ENCODE measurements around the gene HVCN1. TPM values are rescaled to one million over a fixed set of nuclear protein-coding genes. Genes with fewer than 3 reads are reported as not detected.

The HVCN1 gene
- total RNA-seq, 4 donors from 2014 or later, result 1.3 to 6.0 (median 1.9) TPM

DNA sequence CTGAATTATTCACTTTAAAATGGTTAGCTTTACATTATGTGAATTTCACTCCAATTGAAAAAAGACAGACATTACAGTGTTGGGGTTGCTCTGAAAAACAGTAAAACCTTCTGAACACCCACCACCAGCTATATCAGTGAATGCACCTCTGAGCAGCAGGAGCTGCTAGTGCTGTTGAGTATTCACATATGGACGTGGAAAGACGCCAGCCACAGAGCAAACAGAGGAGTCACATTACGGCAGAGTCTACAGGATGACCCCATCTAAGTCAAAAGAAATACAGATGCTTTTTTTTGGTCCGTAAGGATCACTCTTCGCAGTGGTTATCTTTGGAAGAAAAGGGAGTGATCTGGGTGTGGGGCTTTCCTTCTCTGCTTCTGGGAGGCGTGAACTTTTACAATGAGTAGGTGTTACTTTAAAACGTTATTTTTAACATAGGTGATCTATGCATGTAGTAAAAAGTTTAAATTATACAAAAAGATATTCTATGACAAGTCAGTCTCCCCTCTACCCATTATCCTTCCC lies 4.5 kb downstream of the HVCN1 start:
- H3K4me1 ChIP-seq, result peaks cover 18% of the 10 kb centered on the region
- DNase-seq (ENCODE audit: low spot score in 2 of 2), result no peak
- no peak overlapping the region for H3K4me3 ChIP-seq
- H3K9me3 ChIP-seq, result no peaks in the 10 kb centered on the region
- H3K27me3 ChIP-seq, result no peaks in the 10 kb centered on the region
- 73% methylated on average over 7 of the region's 7 CpGs for WGBS
- TF ChIP-seq POLR2AphosphoS5 (IDR thresholded peaks at IDR 0.05), result no peak
- TF ChIP-seq POLR2A (IDR thresholded peaks at IDR 0.05), result no peak
- no peak for TF ChIP-seq EP300 (IDR thresholded peaks at IDR 0.05)
- TF ChIP-seq, protein P1, sequence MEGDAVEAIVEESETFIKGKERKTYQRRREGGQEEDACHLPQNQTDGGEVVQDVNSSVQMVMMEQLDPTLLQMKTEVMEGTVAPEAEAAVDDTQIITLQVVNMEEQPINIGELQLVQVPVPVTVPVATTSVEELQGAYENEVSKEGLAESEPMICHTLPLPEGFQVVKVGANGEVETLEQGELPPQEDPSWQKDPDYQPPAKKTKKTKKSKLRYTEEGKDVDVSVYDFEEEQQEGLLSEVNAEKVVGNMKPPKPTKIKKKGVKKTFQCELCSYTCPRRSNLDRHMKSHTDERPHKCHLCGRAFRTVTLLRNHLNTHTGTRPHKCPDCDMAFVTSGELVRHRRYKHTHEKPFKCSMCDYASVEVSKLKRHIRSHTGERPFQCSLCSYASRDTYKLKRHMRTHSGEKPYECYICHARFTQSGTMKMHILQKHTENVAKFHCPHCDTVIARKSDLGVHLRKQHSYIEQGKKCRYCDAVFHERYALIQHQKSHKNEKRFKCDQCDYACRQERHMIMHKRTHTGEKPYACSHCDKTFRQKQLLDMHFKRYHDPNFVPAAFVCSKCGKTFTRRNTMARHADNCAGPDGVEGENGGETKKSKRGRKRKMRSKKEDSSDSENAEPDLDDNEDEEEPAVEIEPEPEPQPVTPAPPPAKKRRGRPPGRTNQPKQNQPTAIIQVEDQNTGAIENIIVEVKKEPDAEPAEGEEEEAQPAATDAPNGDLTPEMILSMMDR (IDR thresholded peaks at IDR 0.05), result no peak
- H3K27ac ChIP-seq, result no peak overlapping the region
- H3K36me3 ChIP-seq, result no peaks in the 10 kb centered on the region

DNA sequence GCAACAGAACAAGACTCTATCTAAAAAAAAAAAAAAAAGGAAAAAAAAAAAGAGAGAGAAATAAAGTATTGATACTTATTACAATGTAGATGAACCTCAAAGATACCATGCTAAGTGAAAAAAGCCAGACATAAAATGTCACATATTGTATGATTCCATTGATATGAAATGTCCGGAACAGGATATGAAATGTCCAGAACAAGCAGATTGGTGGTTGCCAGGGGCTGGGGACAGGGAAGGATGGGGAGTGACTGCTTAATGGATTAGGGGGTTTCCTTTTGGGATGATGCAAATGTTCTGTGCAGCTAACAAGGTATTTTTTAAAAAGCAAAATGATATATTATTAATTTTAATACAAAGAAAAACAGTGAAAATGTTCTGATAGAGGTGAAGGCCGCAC lies 5.0 kb downstream of the HVCN1 start:
- 99% methylated on average over 2 of the region's 2 CpGs for WGBS
- Histone ChIP-seq H3K9me3 (no peaks in the 10 kb centered on the region), H3K27ac (no peak overlapping the region), H3K4me1 (peaks cover 14% of the 10 kb centered on the region), H3K36me3 (no peaks in the 10 kb centered on the region), H3K4me3 (no peak overlapping the region), H3K27me3 (no peaks in the 10 kb centered on the region)
- TF ChIP-seq POLR2AphosphoS5 (IDR thresholded peaks at IDR 0.05) (no peak), EP300 (IDR thresholded peaks at IDR 0.05) (no peak), POLR2A (IDR thresholded peaks at IDR 0.05) (no peak)
- TF ChIP-seq, protein P1 (IDR thresholded peaks at IDR 0.05), result no peak
- DNase-seq (ENCODE audit: low spot score in 2 of 2), result no peak

DNA sequence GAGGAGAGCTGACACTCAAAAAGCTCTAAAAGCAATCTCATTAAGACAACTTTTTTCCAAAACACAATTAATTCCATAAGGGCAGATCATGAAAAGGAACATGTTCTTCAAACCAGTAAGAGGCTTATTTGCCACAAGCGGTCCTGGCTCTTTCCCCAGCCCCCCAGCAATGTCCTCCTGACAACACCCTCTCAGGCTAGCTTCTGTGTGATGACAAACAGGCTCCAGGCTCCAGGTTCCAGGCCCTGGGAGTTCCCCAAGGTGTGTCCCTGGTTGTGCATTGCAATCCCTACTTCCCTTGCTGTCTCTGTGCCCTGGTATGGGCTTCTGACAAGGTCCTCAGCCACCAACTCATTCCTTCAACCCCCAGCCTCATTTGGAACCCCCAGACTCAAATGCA lies 8.9 kb downstream of the HVCN1 start:
- TF ChIP-seq POLR2A (IDR thresholded peaks at IDR 0.05), result no peak
- TF ChIP-seq, protein P1 (IDR thresholded peaks at IDR 0.05), result no peak
- TF ChIP-seq POLR2AphosphoS5 (IDR thresholded peaks at IDR 0.05), result no peak
- TF ChIP-seq EP300 (IDR thresholded peaks at IDR 0.05), result no peak
- DNase-seq (ENCODE audit: low spot score in 2 of 2), result no peak
- Histone ChIP-seq H3K27ac (no peak overlapping the region), H3K9me3 (no peaks in the 10 kb centered on the region), H3K4me3 (no peak overlapping the region), H3K36me3 (no peaks in the 10 kb centered on the region), H3K27me3 (no peaks in the 10 kb centered on the region), H3K4me1 (peaks cover 3% of the 10 kb centered on the region)
- WGBS, result 23% methylated on average over 1 of the region's 1 CpG

DNA sequence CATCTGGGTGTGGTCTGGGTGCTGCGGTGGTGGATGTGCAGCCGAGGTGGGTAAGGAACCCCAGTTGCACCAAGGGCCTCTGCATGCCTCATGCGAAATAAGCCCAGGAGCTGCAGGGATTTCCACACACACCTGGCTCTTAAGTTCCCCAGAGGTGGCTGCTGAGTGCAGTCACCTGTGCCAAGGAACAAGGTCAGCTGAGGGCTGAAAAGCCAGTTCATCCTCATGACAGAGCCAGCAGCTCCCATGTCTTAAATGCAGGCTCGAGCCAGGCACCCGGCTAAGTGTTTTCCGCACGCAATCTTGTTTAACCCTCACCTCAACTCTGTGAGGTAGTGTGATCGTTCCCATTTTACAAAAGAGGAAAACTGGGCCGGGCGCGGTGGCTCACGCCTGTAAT lies 9.7 kb downstream of the HVCN1 start:
- TF ChIP-seq POLR2A (IDR thresholded peaks at IDR 0.05) (no peak), POLR2AphosphoS5 (IDR thresholded peaks at IDR 0.05) (no peak), EP300 (IDR thresholded peaks at IDR 0.05) (no peak)
- TF ChIP-seq, protein P1 (IDR thresholded peaks at IDR 0.05), result no peak
- Histone ChIP-seq H3K36me3 (no peaks in the 10 kb centered on the region), H3K9me3 (no peaks in the 10 kb centered on the region), H3K27me3 (no peaks in the 10 kb centered on the region), H3K27ac (no peak overlapping the region), H3K4me1 (peaks cover 3% of the 10 kb centered on the region), H3K4me3 (no peak overlapping the region)
- DNase-seq (ENCODE audit: low spot score in 2 of 2), result no peak
- WGBS, result 89% methylated on average over 12 of the region's 12 CpGs

- WGBS, result 86% methylated on average over 4 of the region's 4 CpGs
- Histone ChIP-seq H3K9me3 (no peaks in the 10 kb centered on the region), H3K27ac (no peak overlapping the region), H3K27me3 (no peaks in the 10 kb centered on the region), H3K36me3 (no peaks in the 10 kb centered on the region), H3K4me1 (peaks cover 3% of the 10 kb centered on the region), H3K4me3 (no peak overlapping the region)
- TF ChIP-seq EP300 (IDR thresholded peaks at IDR 0.05) (no peak), POLR2AphosphoS5 (IDR thresholded peaks at IDR 0.05) (no peak)
- no peak for DNase-seq (ENCODE audit: low spot score in 2 of 2)
Observed at GRCh38 chr12:110677982-110678381, 10.9 kb downstream of the HVCN1 start.
